ENCODE results near the gene CD19. TPM values are rescaled to one million over a fixed set of nuclear protein-coding genes. Genes with fewer than 3 reads are reported as not detected.

Gene CD19
- total and polyA plus RNA-seq, 10 of the 15 experiments (the other 5 are each of a cell fraction or from before 2014, with no cell fraction given), result 1.2 to 125 (median 77.2) TPM

GRCh38 chr16:28987170-28987853, 55.5 kb downstream of the CD19 start:
- H3K36me3 ChIP-seq (ENCODE audit: control insufficient read depth in 2 of 2, insufficient read depth in 2 of 2, low read length in 1 of 2), result peaks cover 0 to 5% of the 10 kb centered on the region in 2 experiments; a peak in 3 of 4 replicates
- H3K4me1 ChIP-seq (ENCODE audit: control insufficient read depth, insufficient read depth, low read length), result peaks cover 12% of the 10 kb centered on the region
- no peak overlapping the region for H3K4me3 ChIP-seq
- ChIA-PET CTCF (interaction anchor here (0.9 to 3.0 kb wide), 3 partner anchors 10 to 15 kb away, joined by 3 to 18 read pairs (median 3); partner anchors contain the start of gene SPNS1), RAD21 (ENCODE audit: unreplicated experiment) (no interaction called here), POLR2A (no interaction called here), SMC1A (ENCODE audit: uncharacterized antibody, unreplicated experiment) (interaction anchor here (0.9 kb wide), 1 partner anchor 9 kb away, joined by 3 read pairs; no protein-coding TSS in a partner anchor)
- FAIRE-seq, result no peak
- H3K79me2 ChIP-seq (ENCODE audit: control insufficient read depth, insufficient read depth, low read length), result no peaks in the 10 kb centered on the region
- H3K9me3 ChIP-seq (replicated peaks; ENCODE audit: control insufficient read depth, insufficient read depth, low read length), result no peaks in the 10 kb centered on the region
- no peaks in the 10 kb centered on the region for H3K27me3 ChIP-seq (replicated peaks in 1 of 2; ENCODE audit: control insufficient read depth in 2 of 2, insufficient read depth in 2 of 2, low read length in 1 of 2)
- no peak for DNase-seq (ENCODE audit: low read depth, low spot score)
- H2AFZ ChIP-seq (ENCODE audit: control insufficient read depth, low read depth, low read length), result no peak overlapping the region
- TF ChIP-seq ZNF24 (IDR thresholded peaks at IDR 0.05) (peak; percentile 69), WRNIP1 (IDR thresholded peaks at IDR 0.05; ENCODE audit: borderline replicate concordance, low read depth, low read length) (no peak)
- H3K4me2 ChIP-seq (ENCODE audit: control insufficient read depth, insufficient read depth), result no peak overlapping the region
- no peak for ATAC-seq
- in situ Hi-C loops (cut with MboI) (no loop called here), intact Hi-C loops (cut with micrococcal nuclease; ENCODE audit: unreplicated experiment) (no loop called here)
- BruUV-seq (replicated peaks), result TSS peak; percentile 68
- WGBS (ENCODE audit: insufficient coverage, insufficient replicate concordance, low lambda C conversion rate, missing lambda C conversion rate), result 100% methylated on average over 4 of the region's 4 CpGs
- no peak overlapping the region for H3K27ac ChIP-seq (ENCODE audit: control insufficient read depth, insufficient read depth)
- no peaks in the 10 kb centered on the region for H4K20me1 ChIP-seq (ENCODE audit: control insufficient read depth, insufficient read depth)
- no peak overlapping the region for H3K9ac ChIP-seq (ENCODE audit: control insufficient read depth, insufficient read depth, low read length)

Other genes starting within 250 kb of the CD19 start
Only the 7 nearest of the 10 such genes appear.
- gene TUFM, start 85.6 kb upstream of the CD19 start, total RNA-seq (2014; rRNA removed), result 245 and 274 TPM in 2 replicates
- 145 and 161 TPM in 2 replicates for gene TUFM, start 85.6 kb upstream of the CD19 start, total RNA-seq (2014; rRNA removed; fragmentation: Illumina TruSeq; extraction: Trizol)
- gene TUFM, start 85.6 kb upstream of the CD19 start, total RNA-seq (2021), result 258 and 260 TPM in 2 replicates
- 68.9 and 117 TPM in 2 replicates for gene TUFM, start 85.6 kb upstream of the CD19 start, polyA plus RNA-seq (2011; rRNA removed)
- gene TUFM, start 85.6 kb upstream of the CD19 start, polyA plus RNA-seq (2014; fragmentation: Illumina TruSeq; extraction: Trizol), result 92.2 and 172 TPM in 2 replicates
- gene TUFM, start 85.6 kb upstream of the CD19 start, polyA plus RNA-seq (2014; fragmentation: Nextera tagmentation; extraction: Ambion mirVana), result 100 to 1,000 TPM in 1 of 2 experiments, 10 to 100 TPM in 1; 23.4 to 101 TPM
- gene TUFM, start 85.6 kb upstream of the CD19 start, polyA plus RNA-seq (2014; rRNA removed), result 191 and 231 TPM in 2 replicates
- 100 to 1,000 TPM; 336 to 354 TPM for gene TUFM, start 85.6 kb upstream of the CD19 start, polyA plus RNA-seq (2016; fragmentation: Nextera tagmentation; extraction: Ambion mirVana)
- gene SH2B1, start 68.1 kb upstream of the CD19 start, total RNA-seq (2014; rRNA removed), result 18.4 and 18.5 TPM in 2 replicates
- gene SH2B1, start 68.1 kb upstream of the CD19 start, total RNA-seq (2014; rRNA removed; fragmentation: Illumina TruSeq; extraction: Trizol), result 9.8 and 10.6 TPM in 2 replicates
- gene SH2B1, start 68.1 kb upstream of the CD19 start, total RNA-seq (2021), result 34.9 and 42.1 TPM in 2 replicates
- 6.7 and 17.8 TPM in 2 replicates for gene SH2B1, start 68.1 kb upstream of the CD19 start, polyA plus RNA-seq (2011; rRNA removed)
- gene SH2B1, start 68.1 kb upstream of the CD19 start, polyA plus RNA-seq (2014; fragmentation: Illumina TruSeq; extraction: Trizol), result 9.9 and 16.6 TPM in 2 replicates
- gene SH2B1, start 68.1 kb upstream of the CD19 start, polyA plus RNA-seq (2014; fragmentation: Nextera tagmentation; extraction: Ambion mirVana), result under 1 TPM; 0.18 to 0.46 TPM
- gene SH2B1, start 68.1 kb upstream of the CD19 start, polyA plus RNA-seq (2014; rRNA removed), result 34.9 and 44.3 TPM in 2 replicates
- gene SH2B1, start 68.1 kb upstream of the CD19 start, polyA plus RNA-seq (2016; fragmentation: Nextera tagmentation; extraction: Ambion mirVana), result 1 to 10 TPM; 6.0 to 6.8 TPM
- 0.28 and 0.38 TPM in 2 replicates for gene ATP2A1, start 53.5 kb upstream of the CD19 start, total RNA-seq (2014; rRNA removed)
- 0.28 and 1.6 TPM in 2 replicates for gene ATP2A1, start 53.5 kb upstream of the CD19 start, total RNA-seq (2014; rRNA removed; fragmentation: Illumina TruSeq; extraction: Trizol)
- 0.96 and 1.1 TPM in 2 replicates for gene ATP2A1, start 53.5 kb upstream of the CD19 start, total RNA-seq (2021)
- gene ATP2A1, start 53.5 kb upstream of the CD19 start, polyA plus RNA-seq (2011; rRNA removed), result 0.35 and 0.62 TPM in 2 replicates
- gene ATP2A1, start 53.5 kb upstream of the CD19 start, polyA plus RNA-seq (2014; fragmentation: Illumina TruSeq; extraction: Trizol), result 0.54 and 1.8 TPM in 2 replicates
- gene ATP2A1, start 53.5 kb upstream of the CD19 start, polyA plus RNA-seq (2014; fragmentation: Nextera tagmentation; extraction: Ambion mirVana), result under 1 TPM; 0.13 to 0.37 TPM
- 0.77 and 1.3 TPM in 2 replicates for gene ATP2A1, start 53.5 kb upstream of the CD19 start, polyA plus RNA-seq (2014; rRNA removed)
- 1 to 10 TPM; 1.5 to 1.7 TPM for gene ATP2A1, start 53.5 kb upstream of the CD19 start, polyA plus RNA-seq (2016; fragmentation: Nextera tagmentation; extraction: Ambion mirVana)
- 31.1 and 32.8 TPM in 2 replicates for gene RABEP2, start 6.7 kb upstream of the CD19 start, total RNA-seq (2014; rRNA removed)
- gene RABEP2, start 6.7 kb upstream of the CD19 start, total RNA-seq (2014; rRNA removed; fragmentation: Illumina TruSeq; extraction: Trizol), result 8.6 and 9.4 TPM in 2 replicates
- 25.1 and 29.3 TPM in 2 replicates for gene RABEP2, start 6.7 kb upstream of the CD19 start, total RNA-seq (2021)
- gene RABEP2, start 6.7 kb upstream of the CD19 start, polyA plus RNA-seq (2011; rRNA removed), result 5.0 and 10.5 TPM in 2 replicates
- gene RABEP2, start 6.7 kb upstream of the CD19 start, polyA plus RNA-seq (2014; fragmentation: Illumina TruSeq; extraction: Trizol), result 0.22 and 3.1 TPM in 2 replicates
- under 1 TPM; 0.47 to 0.69 TPM for gene RABEP2, start 6.7 kb upstream of the CD19 start, polyA plus RNA-seq (2014; fragmentation: Nextera tagmentation; extraction: Ambion mirVana)
- gene RABEP2, start 6.7 kb upstream of the CD19 start, polyA plus RNA-seq (2014; rRNA removed), result 32.0 and 32.1 TPM in 2 replicates
- gene RABEP2, start 6.7 kb upstream of the CD19 start, polyA plus RNA-seq (2016; fragmentation: Nextera tagmentation; extraction: Ambion mirVana), result 10 to 100 TPM; 26.8 to 33.2 TPM
- 52.1 and 54.4 TPM in 2 replicates for gene NFATC2IP, start 19.0 kb downstream of the CD19 start, total RNA-seq (2014; rRNA removed)
- 33.8 and 37.8 TPM in 2 replicates for gene NFATC2IP, start 19.0 kb downstream of the CD19 start, total RNA-seq (2014; rRNA removed; fragmentation: Illumina TruSeq; extraction: Trizol)
- gene NFATC2IP, start 19.0 kb downstream of the CD19 start, total RNA-seq (2021), result 44.3 and 51.8 TPM in 2 replicates
- 80.2 and 93.9 TPM in 2 replicates for gene NFATC2IP, start 19.0 kb downstream of the CD19 start, polyA plus RNA-seq (2011; rRNA removed)
- 57.1 and 60.7 TPM in 2 replicates for gene NFATC2IP, start 19.0 kb downstream of the CD19 start, polyA plus RNA-seq (2014; fragmentation: Illumina TruSeq; extraction: Trizol)
- 10 to 100 TPM; 12.2 to 16.2 TPM for gene NFATC2IP, start 19.0 kb downstream of the CD19 start, polyA plus RNA-seq (2014; fragmentation: Nextera tagmentation; extraction: Ambion mirVana)
- gene NFATC2IP, start 19.0 kb downstream of the CD19 start, polyA plus RNA-seq (2014; rRNA removed), result 75.1 and 75.2 TPM in 2 replicates
- 10 to 100 TPM; 41.2 to 42.0 TPM for gene NFATC2IP, start 19.0 kb downstream of the CD19 start, polyA plus RNA-seq (2016; fragmentation: Nextera tagmentation; extraction: Ambion mirVana)
- 13.2 and 16.7 TPM in 2 replicates for gene SPNS1, start 42.8 kb downstream of the CD19 start, total RNA-seq (2014; rRNA removed)
- gene SPNS1, start 42.8 kb downstream of the CD19 start, total RNA-seq (2014; rRNA removed; fragmentation: Illumina TruSeq; extraction: Trizol), result 3.7 and 4.1 TPM in 2 replicates
- gene SPNS1, start 42.8 kb downstream of the CD19 start, total RNA-seq (2021), result 26.5 and 27.8 TPM in 2 replicates
- gene SPNS1, start 42.8 kb downstream of the CD19 start, polyA plus RNA-seq (2011; rRNA removed), result 2.7 and 4.8 TPM in 2 replicates
- 2.5 and 7.2 TPM in 2 replicates for gene SPNS1, start 42.8 kb downstream of the CD19 start, polyA plus RNA-seq (2014; fragmentation: Illumina TruSeq; extraction: Trizol)
- gene SPNS1, start 42.8 kb downstream of the CD19 start, polyA plus RNA-seq (2014; fragmentation: Nextera tagmentation; extraction: Ambion mirVana), result 1 to 10 TPM in 1 of 2 experiments, under 1 TPM in 1; 0.16 to 2.3 TPM
- gene SPNS1, start 42.8 kb downstream of the CD19 start, polyA plus RNA-seq (2014; rRNA removed), result 21.4 and 22.5 TPM in 2 replicates
- gene SPNS1, start 42.8 kb downstream of the CD19 start, polyA plus RNA-seq (2016; fragmentation: Nextera tagmentation; extraction: Ambion mirVana), result 10 to 100 TPM; 27.4 to 37.6 TPM
- gene LAT, start 53.1 kb downstream of the CD19 start, total RNA-seq (2014; rRNA removed), result 1.7 and 2.0 TPM in 2 replicates
- gene LAT, start 53.1 kb downstream of the CD19 start, total RNA-seq (2014; rRNA removed; fragmentation: Illumina TruSeq; extraction: Trizol), result 2.0 and 2.2 TPM in 2 replicates
- gene LAT, start 53.1 kb downstream of the CD19 start, total RNA-seq (2021), result 4.0 and 6.9 TPM in 2 replicates
- gene LAT, start 53.1 kb downstream of the CD19 start, polyA plus RNA-seq (2011; rRNA removed), result 3.3 and 5.3 TPM in 2 replicates
- 1.6 and 2.0 TPM in 2 replicates for gene LAT, start 53.1 kb downstream of the CD19 start, polyA plus RNA-seq (2014; fragmentation: Illumina TruSeq; extraction: Trizol)
- 1 to 10 TPM in 1 of 2 experiments, under 1 TPM in 1; 0.39 to 1.2 TPM for gene LAT, start 53.1 kb downstream of the CD19 start, polyA plus RNA-seq (2014; fragmentation: Nextera tagmentation; extraction: Ambion mirVana)
- 4.5 and 8.0 TPM in 2 replicates for gene LAT, start 53.1 kb downstream of the CD19 start, polyA plus RNA-seq (2014; rRNA removed)
- 1 to 10 TPM; 1.7 to 4.0 TPM for gene LAT, start 53.1 kb downstream of the CD19 start, polyA plus RNA-seq (2016; fragmentation: Nextera tagmentation; extraction: Ambion mirVana)

All from GM12878 (cell line).